ENCODE measurements around the gene CAMK1D.

The CAMK1D gene

DNA sequence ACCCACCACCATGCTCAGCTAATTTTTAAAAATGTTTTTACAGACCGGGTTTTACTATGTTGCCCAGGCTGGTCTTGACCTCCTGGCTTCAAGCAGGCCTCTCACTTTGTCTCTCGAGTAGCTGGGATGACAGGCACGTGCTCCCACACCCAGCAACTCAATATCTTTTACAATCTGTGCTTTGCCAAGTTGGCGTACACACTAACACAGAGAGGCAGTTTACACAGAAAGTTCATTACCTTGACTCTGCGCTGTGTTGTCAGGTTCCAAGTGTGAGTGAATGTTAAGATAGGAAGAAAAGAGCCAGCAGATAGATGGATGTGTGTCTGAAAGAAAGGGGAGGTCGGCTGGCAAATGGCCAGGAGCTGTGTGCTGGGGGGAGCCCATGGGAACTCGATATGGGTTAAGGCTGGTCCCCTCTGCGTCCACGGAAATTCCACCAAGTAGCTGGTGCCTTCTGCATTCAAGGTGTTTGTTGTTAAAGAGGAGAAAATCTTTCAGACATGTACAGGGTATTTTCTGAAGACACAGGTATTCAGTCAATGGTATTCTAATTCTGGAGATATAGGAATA, 299.8 kb downstream of the CAMK1D start:
- H3K4me3 ChIP-seq (ENCODE audit: low read depth, low read length) = no peak overlapping the region
- no peak overlapping the region for H3K9ac ChIP-seq (ENCODE audit: low read depth, low read length)
- no peaks in the 10 kb centered on the region for H3K36me3 ChIP-seq (ENCODE audit: control insufficient read depth, insufficient read depth, low read length)
- H3K4me1 ChIP-seq (ENCODE audit: control insufficient read depth, insufficient read depth, low read length) = no peaks in the 10 kb centered on the region
- no peaks in the 10 kb centered on the region for H3K27me3 ChIP-seq (ENCODE audit: control insufficient read depth, insufficient read depth, low read length)
- H3K9me3 ChIP-seq (ENCODE audit: control insufficient read depth, insufficient read depth, low read length) = no peaks in the 10 kb centered on the region
- H3K27ac ChIP-seq (ENCODE audit: low read depth, low read length) = no peak overlapping the region

DNA sequence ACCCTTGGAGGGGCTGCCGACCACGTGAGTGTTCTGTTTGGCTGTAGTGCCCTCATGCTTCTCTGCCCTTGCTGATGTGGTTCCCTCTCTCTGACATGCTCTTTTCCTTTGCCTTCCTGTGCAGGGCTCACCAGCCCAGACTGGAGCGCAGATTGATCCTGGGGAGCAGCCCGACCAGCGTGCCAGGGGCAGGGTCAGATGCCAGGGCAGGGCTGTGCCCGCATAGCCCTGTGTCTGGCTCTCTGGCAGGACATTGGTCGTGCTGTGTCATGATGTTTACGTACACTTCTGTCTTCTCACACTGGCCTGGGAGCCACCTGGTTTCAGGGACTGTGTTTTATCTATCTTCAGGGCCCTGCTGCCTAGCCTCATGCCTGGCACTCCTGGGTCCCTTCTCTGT, 300.8 kb downstream of the CAMK1D start:
- Histone ChIP-seq H3K27me3 (ENCODE audit: control insufficient read depth, insufficient read depth, low read length) (no peaks in the 10 kb centered on the region), H3K9ac (ENCODE audit: low read depth, low read length) (no peak overlapping the region), H3K4me1 (ENCODE audit: control insufficient read depth, insufficient read depth, low read length) (no peaks in the 10 kb centered on the region), H3K36me3 (ENCODE audit: control insufficient read depth, insufficient read depth, low read length) (no peaks in the 10 kb centered on the region), H3K4me3 (ENCODE audit: low read depth, low read length) (no peak overlapping the region), H3K27ac (ENCODE audit: low read depth, low read length) (no peak overlapping the region), H3K9me3 (ENCODE audit: control insufficient read depth, insufficient read depth, low read length) (no peaks in the 10 kb centered on the region)

DNA sequence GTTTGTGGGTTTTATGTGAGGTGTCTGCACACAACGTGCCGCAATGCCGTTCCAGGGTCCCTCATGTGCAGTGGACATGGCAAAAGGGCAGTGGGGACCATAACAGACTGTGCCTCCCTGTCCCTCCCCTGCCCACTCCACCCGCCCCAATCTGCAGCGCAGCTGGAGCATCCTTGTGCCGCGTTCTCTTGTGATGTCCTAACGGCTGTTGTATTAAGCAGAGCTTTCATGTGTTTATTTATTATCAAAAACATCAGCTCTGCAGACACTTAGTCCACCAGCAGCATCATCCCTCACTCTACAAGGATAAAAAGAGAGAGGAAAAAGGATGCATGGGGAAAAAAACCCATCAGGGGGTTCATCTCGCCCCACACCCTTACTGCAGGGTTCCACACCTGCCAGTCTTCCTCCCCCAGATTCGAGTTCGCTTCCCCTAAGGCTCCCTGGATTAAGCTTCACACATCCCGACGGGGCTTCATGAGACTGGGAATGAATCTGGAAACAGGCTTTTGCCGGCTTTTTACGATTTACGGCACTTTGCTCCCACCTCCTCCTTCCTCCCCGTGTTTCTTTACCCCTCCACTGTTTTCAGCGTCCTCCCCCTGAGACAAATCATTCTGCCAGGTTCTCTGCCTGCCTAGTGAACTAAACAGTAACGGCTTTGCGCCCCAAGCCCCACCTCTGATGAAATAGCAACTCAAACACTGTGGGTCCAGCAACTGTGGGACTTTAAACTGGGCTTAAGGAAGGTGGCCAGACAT, 301.4 kb downstream of the CAMK1D start:
- Histone ChIP-seq H3K36me3 (ENCODE audit: control insufficient read depth, insufficient read depth, low read length) (no peaks in the 10 kb centered on the region), H3K9me3 (ENCODE audit: control insufficient read depth, insufficient read depth, low read length) (no peaks in the 10 kb centered on the region), H3K27ac (ENCODE audit: low read depth, low read length) (no peak overlapping the region)

DNA sequence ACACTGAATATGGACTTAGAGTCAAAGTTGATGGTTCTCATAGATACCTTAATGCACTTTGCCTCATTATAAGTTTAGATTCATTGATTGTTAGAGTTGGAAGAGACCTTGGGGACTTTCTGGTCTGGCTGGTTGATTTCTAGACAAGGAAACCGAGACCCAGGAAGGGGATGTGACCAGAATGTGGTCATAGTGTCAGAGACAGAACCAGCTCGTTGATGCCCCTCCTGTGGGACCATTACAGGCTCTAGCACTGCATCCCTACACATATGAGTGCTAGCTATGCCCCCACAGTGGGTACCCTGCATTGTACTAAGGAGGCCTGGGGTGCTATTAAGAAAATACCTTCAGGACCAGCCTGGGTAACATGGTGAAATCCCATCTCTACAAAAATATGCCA, 306.6 kb downstream of the CAMK1D start:
- Histone ChIP-seq H3K4me1 (ENCODE audit: control insufficient read depth, insufficient read depth, low read length) (no peaks in the 10 kb centered on the region), H3K9me3 (ENCODE audit: control insufficient read depth, insufficient read depth, low read length) (no peaks in the 10 kb centered on the region), H3K36me3 (ENCODE audit: control insufficient read depth, insufficient read depth, low read length) (no peaks in the 10 kb centered on the region), H3K27ac (ENCODE audit: low read depth, low read length) (no peak overlapping the region), H3K4me3 (ENCODE audit: low read depth, low read length) (no peak overlapping the region), H3K27me3 (ENCODE audit: control insufficient read depth, insufficient read depth, low read length) (no peaks in the 10 kb centered on the region), H3K9ac (ENCODE audit: low read depth, low read length) (no peak overlapping the region)

More for the DNA sequence above, 301.4 kb downstream of the CAMK1D start:
- no peaks in the 10 kb centered on the region for H3K4me1 ChIP-seq (ENCODE audit: control insufficient read depth, insufficient read depth, low read length)
- no peak overlapping the region for H3K9ac ChIP-seq (ENCODE audit: low read depth, low read length)
- no peaks in the 10 kb centered on the region for H3K27me3 ChIP-seq (ENCODE audit: control insufficient read depth, insufficient read depth, low read length)
- H3K4me3 ChIP-seq (ENCODE audit: low read depth, low read length) = no peak overlapping the region

DNA sequence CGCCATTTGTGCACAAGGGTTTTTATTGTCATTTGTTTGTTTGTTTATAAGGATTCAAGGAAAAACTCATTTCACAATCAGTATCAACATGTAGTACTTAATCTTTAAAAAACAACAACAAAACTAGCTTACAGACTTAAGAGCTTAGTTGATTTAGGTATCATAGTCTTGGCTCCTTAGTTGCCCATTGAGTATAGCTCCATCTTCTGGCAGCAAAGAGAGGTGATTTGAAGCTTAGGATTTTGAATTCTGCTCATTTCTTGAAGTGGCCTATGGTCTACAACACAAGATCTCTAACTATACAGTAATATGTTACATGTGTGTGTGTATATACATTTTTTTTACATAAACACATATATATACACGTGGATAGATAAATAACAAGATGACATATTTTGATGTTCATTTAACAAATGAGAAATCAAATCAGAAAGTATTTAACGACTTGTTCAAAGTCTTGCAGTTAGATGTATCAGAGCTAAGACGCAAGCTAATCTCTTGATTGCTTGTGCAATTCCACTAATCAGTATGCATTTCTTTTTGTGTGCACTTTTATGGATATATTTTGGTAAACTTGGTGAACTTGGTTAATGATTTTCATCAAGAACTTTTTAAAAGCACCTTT, 307.3 kb downstream of the CAMK1D start:
- H3K9me3 ChIP-seq (ENCODE audit: control insufficient read depth, insufficient read depth, low read length) = no peaks in the 10 kb centered on the region
- H3K4me1 ChIP-seq (ENCODE audit: control insufficient read depth, insufficient read depth, low read length) = no peaks in the 10 kb centered on the region
- no peaks in the 10 kb centered on the region for H3K27me3 ChIP-seq (ENCODE audit: control insufficient read depth, insufficient read depth, low read length)
- no peak overlapping the region for H3K9ac ChIP-seq (ENCODE audit: low read depth, low read length)
- H3K36me3 ChIP-seq (ENCODE audit: control insufficient read depth, insufficient read depth, low read length) = no peaks in the 10 kb centered on the region
- no peak overlapping the region for H3K4me3 ChIP-seq (ENCODE audit: low read depth, low read length)
- no peak overlapping the region for H3K27ac ChIP-seq (ENCODE audit: low read depth, low read length)

DNA sequence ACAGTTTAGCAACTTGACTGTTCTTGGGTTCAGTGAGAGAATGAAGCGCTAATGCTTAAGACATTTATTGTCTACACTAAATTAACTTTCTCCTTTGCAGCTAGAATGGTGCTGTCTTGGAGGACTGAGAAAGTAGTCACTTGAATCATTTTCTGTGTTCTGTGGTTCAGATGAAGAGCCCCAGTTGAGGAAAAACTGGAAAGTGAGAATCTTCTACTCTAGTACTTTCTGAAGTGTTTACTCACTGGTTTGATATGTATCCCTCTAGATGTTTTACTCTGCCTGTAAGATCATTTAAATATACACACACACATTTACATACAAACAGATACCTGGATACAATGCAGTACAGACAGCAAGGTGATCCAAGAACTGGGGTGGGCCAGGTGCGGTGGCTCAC, 308.1 kb downstream of the CAMK1D start:
- Histone ChIP-seq H3K27ac (ENCODE audit: low read depth, low read length) (no peak overlapping the region), H3K36me3 (ENCODE audit: control insufficient read depth, insufficient read depth, low read length) (no peaks in the 10 kb centered on the region), H3K4me1 (ENCODE audit: control insufficient read depth, insufficient read depth, low read length) (no peaks in the 10 kb centered on the region), H3K9ac (ENCODE audit: low read depth, low read length) (no peak overlapping the region), H3K4me3 (ENCODE audit: low read depth, low read length) (no peak overlapping the region), H3K9me3 (ENCODE audit: control insufficient read depth, insufficient read depth, low read length) (no peaks in the 10 kb centered on the region), H3K27me3 (ENCODE audit: control insufficient read depth, insufficient read depth, low read length) (no peaks in the 10 kb centered on the region)

DNA sequence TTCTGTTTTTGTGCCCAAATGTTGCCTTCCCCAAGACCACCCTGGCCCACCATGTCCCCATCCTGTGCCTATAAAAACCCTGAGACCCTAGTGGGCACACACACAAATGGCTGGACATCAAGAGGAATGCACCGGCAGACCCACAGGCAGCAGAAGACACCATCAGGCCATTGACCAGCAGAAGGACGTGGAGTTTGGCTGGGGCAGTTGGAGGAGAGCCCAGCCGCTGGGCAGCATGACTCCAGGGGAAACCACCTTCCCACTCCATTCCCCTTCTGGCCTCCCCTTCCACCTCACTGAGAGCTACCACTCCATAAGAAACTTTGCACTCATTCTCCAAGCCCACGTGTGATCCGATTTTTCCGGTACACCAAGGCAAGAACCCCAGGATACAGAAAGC, 309.2 kb downstream of the CAMK1D start:
- Histone ChIP-seq H3K9me3 (ENCODE audit: control insufficient read depth, insufficient read depth, low read length) (no peaks in the 10 kb centered on the region), H3K27ac (ENCODE audit: low read depth, low read length) (no peak overlapping the region), H3K9ac (ENCODE audit: low read depth, low read length) (no peak overlapping the region)

DNA sequence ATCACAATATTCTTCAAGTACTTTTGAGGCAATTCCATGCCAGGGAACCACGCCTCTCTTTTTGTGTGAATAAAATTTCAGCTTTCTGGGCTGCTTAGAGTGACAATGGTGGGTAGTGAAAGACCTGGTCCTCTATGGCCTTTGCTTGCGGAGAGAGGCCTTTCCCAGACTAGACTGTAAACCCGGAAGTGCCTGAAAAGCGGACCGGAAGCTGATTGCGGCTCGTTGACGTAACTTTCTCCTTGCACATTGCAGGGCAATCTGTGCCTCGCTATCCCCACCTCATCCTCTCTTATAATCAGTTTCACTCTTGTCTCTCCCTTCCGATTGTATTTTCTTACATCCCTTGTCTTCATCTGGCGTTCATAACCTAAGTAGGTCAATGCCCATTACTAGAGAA, 310.4 kb downstream of the CAMK1D start:
- Histone ChIP-seq H3K4me1 (ENCODE audit: control insufficient read depth, insufficient read depth, low read length) (no peaks in the 10 kb centered on the region), H3K27me3 (ENCODE audit: control insufficient read depth, insufficient read depth, low read length) (no peaks in the 10 kb centered on the region), H3K4me3 (ENCODE audit: low read depth, low read length) (no peak overlapping the region), H3K9me3 (ENCODE audit: control insufficient read depth, insufficient read depth, low read length) (no peaks in the 10 kb centered on the region), H3K9ac (ENCODE audit: low read depth, low read length) (no peak overlapping the region), H3K36me3 (ENCODE audit: control insufficient read depth, insufficient read depth, low read length) (no peaks in the 10 kb centered on the region), H3K27ac (ENCODE audit: low read depth, low read length) (no peak overlapping the region)

More for the DNA sequence above, 309.2 kb downstream of the CAMK1D start:
- Histone ChIP-seq H3K4me1 (ENCODE audit: control insufficient read depth, insufficient read depth, low read length) (no peaks in the 10 kb centered on the region), H3K4me3 (ENCODE audit: low read depth, low read length) (no peak overlapping the region), H3K36me3 (ENCODE audit: control insufficient read depth, insufficient read depth, low read length) (no peaks in the 10 kb centered on the region), H3K27me3 (ENCODE audit: control insufficient read depth, insufficient read depth, low read length) (no peaks in the 10 kb centered on the region)

DNA sequence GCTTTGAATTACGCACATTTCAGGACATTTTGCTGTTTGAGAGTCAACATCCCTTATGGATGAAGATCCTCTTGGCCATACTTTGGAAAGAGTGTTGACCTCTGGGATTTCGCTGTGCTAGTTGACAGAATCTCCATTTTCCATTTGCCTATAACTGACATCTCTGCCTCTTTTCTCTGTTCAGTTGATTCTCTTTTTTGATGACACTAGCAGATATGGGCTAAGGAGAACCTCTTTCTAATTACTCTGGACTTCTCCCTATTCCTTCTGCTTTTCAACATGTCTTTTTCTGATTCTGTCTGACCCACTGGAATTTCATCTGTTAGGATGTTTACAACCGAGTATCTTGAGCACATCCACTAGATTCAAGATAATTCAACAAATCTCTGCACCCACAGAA, 311.5 kb downstream of the CAMK1D start:
- Histone ChIP-seq H3K27me3 (ENCODE audit: control insufficient read depth, insufficient read depth, low read length) (no peaks in the 10 kb centered on the region), H3K4me3 (ENCODE audit: low read depth, low read length) (no peak overlapping the region), H3K27ac (ENCODE audit: low read depth, low read length) (no peak overlapping the region), H3K4me1 (ENCODE audit: control insufficient read depth, insufficient read depth, low read length) (no peaks in the 10 kb centered on the region), H3K9ac (ENCODE audit: low read depth, low read length) (no peak overlapping the region), H3K9me3 (ENCODE audit: control insufficient read depth, insufficient read depth, low read length) (no peaks in the 10 kb centered on the region), H3K36me3 (ENCODE audit: control insufficient read depth, insufficient read depth, low read length) (no peaks in the 10 kb centered on the region)

DNA sequence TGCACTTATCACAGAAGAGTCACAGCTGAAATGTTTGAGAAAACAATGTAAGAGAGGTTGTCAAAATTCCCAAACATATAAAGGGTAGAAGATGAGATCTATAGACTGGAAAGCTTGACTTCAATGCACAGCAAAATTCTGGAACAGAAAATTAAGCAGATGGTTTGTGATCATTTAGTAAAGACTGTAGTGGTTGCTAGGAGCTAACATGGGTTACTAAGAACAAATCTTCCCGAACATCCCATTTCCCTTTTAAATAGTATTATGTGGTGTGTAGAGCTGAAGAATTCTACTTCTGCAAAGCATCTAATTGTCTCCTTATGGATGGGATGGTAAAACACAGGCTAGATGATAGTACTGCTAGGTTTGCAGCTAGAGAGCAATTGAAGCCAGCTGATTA, 312.3 kb downstream of the CAMK1D start:
- Histone ChIP-seq H3K27ac (ENCODE audit: low read depth, low read length) (no peak overlapping the region), H3K9ac (ENCODE audit: low read depth, low read length) (no peak overlapping the region), H3K4me1 (ENCODE audit: control insufficient read depth, insufficient read depth, low read length) (no peaks in the 10 kb centered on the region), H3K4me3 (ENCODE audit: low read depth, low read length) (no peak overlapping the region), H3K9me3 (ENCODE audit: control insufficient read depth, insufficient read depth, low read length) (no peaks in the 10 kb centered on the region), H3K36me3 (ENCODE audit: control insufficient read depth, insufficient read depth, low read length) (no peaks in the 10 kb centered on the region), H3K27me3 (ENCODE audit: control insufficient read depth, insufficient read depth, low read length) (no peaks in the 10 kb centered on the region)

DNA sequence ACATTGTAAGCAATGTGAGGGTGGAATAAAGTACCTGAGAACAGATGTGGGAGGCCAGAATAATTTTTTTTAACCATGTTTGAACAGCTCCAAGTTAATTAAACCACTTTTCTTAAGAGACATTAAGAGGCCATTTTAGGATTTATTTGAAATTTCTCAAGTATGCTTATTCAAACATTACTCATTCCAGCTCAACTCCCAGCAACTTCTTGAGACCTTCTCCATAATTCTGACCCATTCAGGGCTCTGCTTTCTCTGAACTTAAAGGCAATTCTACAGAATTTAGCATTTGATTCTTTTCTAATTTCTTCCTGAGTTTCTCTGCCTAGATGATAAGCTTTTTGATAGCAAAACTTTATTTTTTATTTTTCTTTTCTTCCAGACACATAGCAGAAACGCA, 314.5 kb downstream of the CAMK1D start:
- no peak overlapping the region for H3K27ac ChIP-seq (ENCODE audit: low read depth, low read length)
- H3K4me1 ChIP-seq (ENCODE audit: control insufficient read depth, insufficient read depth, low read length) = no peaks in the 10 kb centered on the region
- no peaks in the 10 kb centered on the region for H3K27me3 ChIP-seq (ENCODE audit: control insufficient read depth, insufficient read depth, low read length)
- H3K9ac ChIP-seq (ENCODE audit: low read depth, low read length) = no peak overlapping the region
- no peaks in the 10 kb centered on the region for H3K9me3 ChIP-seq (ENCODE audit: control insufficient read depth, insufficient read depth, low read length)
- no peaks in the 10 kb centered on the region for H3K36me3 ChIP-seq (ENCODE audit: control insufficient read depth, insufficient read depth, low read length)
- no peak overlapping the region for H3K4me3 ChIP-seq (ENCODE audit: low read depth, low read length)

Data from HUES48 (cell line).